H1 (cell line): ENCODE data around the gene SCN3B. TPM values are rescaled to one million over a fixed set of nuclear protein-coding genes. Genes with fewer than 3 reads are reported as not detected.

Source experiments
- CTCF ChIA-PET: fragments of 300-600 bp; sonication (Branson Sonifier 250); formaldehyde crosslinking; loops from one replicate; lab custom pipeline; 2021; ENCODE audit not compliant: partially characterized antibody; lab: Charles Lee
- POLR2A ChIA-PET: fragments of 300-600 bp; sonication (Branson Sonifier 250); formaldehyde crosslinking; loops from one replicate; lab custom pipeline; 2021; ENCODE audit warnings: inconsistent platforms; ENCODE audit not compliant: partially characterized antibody; lab: Charles Lee
- DNase-seq, 2 experiments: peaks; one replicate each; pipeline versions ENCODE4 v3.0.0 to v3.0.0-alpha.2; 2010 to 2022; ENCODE audit warnings: low spot score in 2 of 2, low read depth in 1 of 2, mixed read lengths in 1 of 2
- FAIRE-seq: peaks from 2 replicates; lab custom pipeline; 2011; peaks lifted over from hg19 to GRCh38; lab: Jason Lieb, UNC
- H2AFZ ChIP-seq: 2 replicates; pipeline ENCODE4 v1.8.1; 2012; ENCODE audit warnings: low read length, inconsistent platforms
- H2AK5ac ChIP-seq: 2 replicates; pipeline ENCODE4 v1.6.1; 2013; ENCODE audit warnings: low read depth, low read length
- H2BK120ac ChIP-seq: replicated peaks from 2 replicates; pipeline ENCODE3; 2013; ENCODE audit warnings: low read depth, low read length, inconsistent platforms
- H2BK12ac ChIP-seq: 2 replicates; pipeline ENCODE4 v1.6.1; 2013; ENCODE audit warnings: low read depth, low read length
- H2BK15ac ChIP-seq: 2 replicates; pipeline ENCODE4 v1.6.1; 2013; ENCODE audit warnings: low read length
- H2BK20ac ChIP-seq: 2 replicates; pipeline ENCODE4 v1.6.1; 2013; ENCODE audit warnings: low read length
- H2BK5ac ChIP-seq: 2 replicates; pipeline ENCODE4 v1.6.1; 2013; ENCODE audit warnings: low read depth, low read length
- H3K14ac ChIP-seq: 2 replicates; pipeline ENCODE4 v1.6.1; 2013; ENCODE audit warnings: inconsistent platforms; ENCODE audit not compliant: insufficient read length
- H3K18ac ChIP-seq: 2 replicates; pipeline ENCODE4 v1.6.1; 2013; ENCODE audit warnings: low read length; ENCODE audit errors: extremely low read depth
- H3K23ac ChIP-seq: 2 replicates; pipeline ENCODE4 v1.6.1; 2013; ENCODE audit warnings: inconsistent platforms; ENCODE audit not compliant: insufficient read length
- H3K23me2 ChIP-seq: 2 replicates; pipeline ENCODE4 v1.6.1; 2013; ENCODE audit warnings: low read depth, low read length
- H3K27ac ChIP-seq: 2 replicates; pipeline ENCODE4 v1.6.1; 2011; ENCODE audit warnings: low read depth, low read length, inconsistent platforms
- H3K27me3 ChIP-seq, 4 experiments: replicated peaks in 1 of 4; 1 replicate in 1 of 4; 2 replicates in 3 of 4; pipeline versions ENCODE4 v1.6.1 to v1.8.1; 2011 to 2013; ENCODE audit warnings: low read length in 3 of 4, mild to moderate bottlenecking in 3 of 4, inconsistent platforms in 2 of 4, mixed read lengths in 2 of 4, moderate library complexity in 1 of 4; ENCODE audit not compliant: control insufficient read depth in 3 of 4, insufficient read depth in 3 of 4; ENCODE audit errors: extremely low read depth in 1 of 4
- H3K36me3 ChIP-seq, 4 experiments: 2 replicates each; pipeline versions ENCODE4 v1.6.1 to v1.8.1; 2011 to 2013; ENCODE audit warnings: mild to moderate bottlenecking in 4 of 4, low read length in 3 of 4, moderate library complexity in 2 of 4, control low read depth in 1 of 4, inconsistent platforms in 1 of 4; ENCODE audit not compliant: insufficient read depth in 4 of 4, control insufficient read depth in 2 of 4
- H3K4ac ChIP-seq: replicated peaks from 2 replicates; pipeline ENCODE3; 2013; ENCODE audit warnings: low read length, low read depth, mixed read lengths, inconsistent platforms; ENCODE audit not compliant: insufficient read length
- H3K4me1 ChIP-seq, 4 experiments: replicated peaks in 1 of 4; 1 replicate in 1 of 4; 2 replicates in 3 of 4; pipeline versions ENCODE4 v1.6.1 to v1.8.1; 2011 to 2013; ENCODE audit warnings: low read length in 3 of 4, inconsistent platforms in 2 of 4, mixed read lengths in 1 of 4; ENCODE audit not compliant: insufficient read depth in 4 of 4, control insufficient read depth in 3 of 4
- H3K4me2 ChIP-seq, 2 experiments: 2 replicates each; pipeline versions ENCODE4 v1.6.1 to v1.8.1; 2011 to 2013; ENCODE audit warnings: low read depth in 2 of 2, low read length in 2 of 2, control low read depth in 1 of 2, inconsistent platforms in 1 of 2, mild to moderate bottlenecking in 1 of 2; ENCODE audit not compliant: insufficient read depth in 1 of 2
- H3K4me3 ChIP-seq, 4 experiments: fragments of 200-600, 300-600 bp in 1 of 4; sonication (generic), shearing (Covaris generic), sonication (Bioruptor Twin) in 1 of 4; 2 replicates each; pipeline versions ENCODE4 v1.5.1 to v1.8.1; 2011 to 2016; ENCODE audit warnings: low read length in 4 of 4, low read depth in 3 of 4, control low read depth in 2 of 4, inconsistent platforms in 2 of 4, mild to moderate bottlenecking in 2 of 4, mixed read lengths in 1 of 4, moderate library complexity in 1 of 4; ENCODE audit not compliant: insufficient read depth in 2 of 4; ENCODE audit errors: extremely low read depth in 1 of 4
- H3K56ac ChIP-seq: replicated peaks from 2 replicates; pipeline ENCODE3; 2013; ENCODE audit warnings: low read depth, mild to moderate bottlenecking, mixed read lengths, low read length, inconsistent platforms; ENCODE audit not compliant: insufficient read length
- H3K79me1 ChIP-seq: 2 replicates; pipeline ENCODE4 v1.6.1; 2013; ENCODE audit warnings: low read depth, low read length, control low read depth
- H3K79me2 ChIP-seq, 2 experiments: 2 replicates each; pipeline versions ENCODE4 v1.6.1 to v1.8.1; 2012 to 2013; ENCODE audit warnings: low read length in 2 of 2, mild to moderate bottlenecking in 2 of 2, inconsistent platforms in 1 of 2; ENCODE audit not compliant: insufficient read depth in 2 of 2, control insufficient read depth in 1 of 2
- H3K9ac ChIP-seq, 4 experiments: replicated peaks in 1 of 4; 1 replicate in 1 of 4; 2 replicates in 3 of 4; pipeline versions ENCODE4 v1.6.1 to v1.8.1; 2011 to 2013; ENCODE audit warnings: low read depth in 3 of 4, low read length in 3 of 4, control low read depth in 2 of 4, mild to moderate bottlenecking in 2 of 4, moderate library complexity in 2 of 4, inconsistent platforms in 1 of 4; ENCODE audit errors: extremely low read depth in 1 of 4
- H3K9me3 ChIP-seq, 2 experiments: 2 replicates each; pipeline versions ENCODE4 v1.6.1 to v1.8.1; 2012 to 2013; ENCODE audit warnings: mild to moderate bottlenecking in 2 of 2, moderate library complexity in 2 of 2, control low read depth in 1 of 2, inconsistent platforms in 1 of 2, low read depth in 1 of 2, low read length in 1 of 2, mixed read lengths in 1 of 2; ENCODE audit not compliant: insufficient read depth in 2 of 2
- H4K20me1 ChIP-seq, 2 experiments: replicated peaks in 1 of 2; 2 replicates each; pipeline versions ENCODE3 to v1.8.1; 2011 to 2013; ENCODE audit warnings: inconsistent platforms in 2 of 2, low read length in 2 of 2, mild to moderate bottlenecking in 1 of 2; ENCODE audit not compliant: insufficient read depth in 2 of 2, control insufficient read depth in 1 of 2
- H4K5ac ChIP-seq: 2 replicates; pipeline ENCODE4 v1.6.1; 2013; ENCODE audit warnings: low read length, low read depth, mixed read lengths, inconsistent platforms; ENCODE audit not compliant: insufficient read length
- H4K8ac ChIP-seq: 2 replicates; pipeline ENCODE4 v1.8.0; 2013; ENCODE audit warnings: mild to moderate bottlenecking, moderate library complexity, low read length, inconsistent platforms; ENCODE audit not compliant: insufficient read depth; ENCODE audit errors: extremely low read depth
- H4K91ac ChIP-seq: replicated peaks from 2 replicates; pipeline ENCODE3; 2013; ENCODE audit warnings: low read length, mixed read lengths, inconsistent platforms; ENCODE audit not compliant: insufficient read length
- ASH2L ChIP-seq: fragments of 200-600, 300-600 bp; sonication (generic); IDR thresholded peaks from one replicate; pipeline ENCODE4 v1.7.1; 2017; ENCODE audit warnings: low read length
- EP300 ChIP-seq, 2 experiments: IDR thresholded peaks; 1 replicate in 1 of 2; 2 replicates in 1 of 2; pipeline ENCODE4 v1.6.1; 2011 to 2012; ENCODE audit warnings: low read depth in 2 of 2, low read length in 2 of 2, mild to moderate bottlenecking in 2 of 2, borderline replicate concordance in 1 of 2, inconsistent platforms in 1 of 2, moderate library complexity in 1 of 2
- GABPA ChIP-seq: IDR thresholded peaks from 2 replicates; pipeline ENCODE4 v1.6.1; 2011; ENCODE audit warnings: mild to moderate bottlenecking, low read length, moderate library complexity, borderline replicate concordance; ENCODE audit not compliant: insufficient read depth
- MAFK ChIP-seq: IDR thresholded peaks from 2 replicates; pipeline ENCODE4 v1.6.1; 2012; ENCODE audit warnings: low read depth, mild to moderate bottlenecking, improper control_type of control experiment, low read length
- POLR2AphosphoS5 ChIP-seq: IDR thresholded peaks from 2 replicates; pipeline ENCODE4 v1.6.1; 2011; ENCODE audit warnings: low read depth, low read length
- RAD21 ChIP-seq, 2 experiments: IDR thresholded peaks in 1 of 2; conservative IDR thresholded peaks in 1 of 2; 2 replicates each; pipeline ENCODE4 v1.6.1; 2011; ENCODE audit warnings: low read depth in 2 of 2, low read length in 2 of 2, improper control_type of control experiment in 1 of 2, inconsistent platforms in 1 of 2, mild to moderate bottlenecking in 1 of 2, moderate library complexity in 1 of 2
- SRF ChIP-seq: IDR thresholded peaks from 2 replicates; pipeline ENCODE4 v1.6.1; 2011; ENCODE audit warnings: mild to moderate bottlenecking, low read depth, low read length, moderate library complexity
- TCF12 ChIP-seq: IDR thresholded peaks from 2 replicates; pipeline ENCODE4 v1.6.1; 2011; ENCODE audit warnings: low read depth, mild to moderate bottlenecking, low read length
- TEAD4 ChIP-seq: IDR thresholded peaks from 2 replicates; pipeline ENCODE4 v1.6.1; 2012; ENCODE audit warnings: low read depth, low read length, inconsistent platforms, mixed read lengths
- WGBS, 2 experiments: shearing (Covaris generic) in 1 of 2; methylation state at CpG; one replicate each; pipeline versions ENCODE4 v1.1.6 to v1.1.7; 2013 to 2015; ENCODE audit warnings: low lambda C conversion rate in 2 of 2, mixed read lengths in 2 of 2, inconsistent platforms in 1 of 2, low coverage in 1 of 2, missing lambda C conversion rate in 1 of 2; ENCODE audit not compliant: insufficient replicate concordance in 2 of 2, insufficient coverage in 1 of 2, insufficient read length in 1 of 2; ENCODE audit errors: extremely low coverage in 1 of 2, missing lambda C conversion rate in 1 of 2; 5-methylcytosine and 5-hydroxymethylcytosine counted together
- polyA plus RNA-seq, 7 experiments: library from polyadenylated mRNA; depleted of rRNA in 3 of 7; stranded (reverse) in 5 of 7; unstranded in 2 of 7; fragments of >200 nt in 5 of 7; fragments of 200-250 nt in 2 of 7; gene quantifications; 1 replicate in 5 of 7; 2 replicates in 1 of 7; 4 replicates in 1 of 7; pipeline versions ENCODE4 v1.2.1 to v1.2.3, GENCODE V29; 2011 to 2013; ENCODE audit warnings: missing spikeins in 2 of 7, mixed read lengths in 2 of 7
- total RNA-seq: library from RNA; stranded (reverse); fragmentation: NEBNext Ultra II Directional; extraction: Animal tissue kit (Norgen Biotek cat#: 25700); gene quantifications from 2 replicates; pipeline ENCODE4 v1.2.1, GENCODE V29; 2021
- TF ChIP-seq, protein P1 (sequence below): IDR thresholded peaks from 2 replicates; pipeline ENCODE4 v1.6.1; 2011; ENCODE audit warnings: low read depth, mild to moderate bottlenecking, low read length; ENCODE audit not compliant: insufficient read depth

The SCN3B gene
- total and polyA plus RNA-seq, 2 of the 8 experiments (the other 6 are each of a cell fraction or from before 2014, with no cell fraction given), result 0.67 to 1.1 TPM

DNA sequence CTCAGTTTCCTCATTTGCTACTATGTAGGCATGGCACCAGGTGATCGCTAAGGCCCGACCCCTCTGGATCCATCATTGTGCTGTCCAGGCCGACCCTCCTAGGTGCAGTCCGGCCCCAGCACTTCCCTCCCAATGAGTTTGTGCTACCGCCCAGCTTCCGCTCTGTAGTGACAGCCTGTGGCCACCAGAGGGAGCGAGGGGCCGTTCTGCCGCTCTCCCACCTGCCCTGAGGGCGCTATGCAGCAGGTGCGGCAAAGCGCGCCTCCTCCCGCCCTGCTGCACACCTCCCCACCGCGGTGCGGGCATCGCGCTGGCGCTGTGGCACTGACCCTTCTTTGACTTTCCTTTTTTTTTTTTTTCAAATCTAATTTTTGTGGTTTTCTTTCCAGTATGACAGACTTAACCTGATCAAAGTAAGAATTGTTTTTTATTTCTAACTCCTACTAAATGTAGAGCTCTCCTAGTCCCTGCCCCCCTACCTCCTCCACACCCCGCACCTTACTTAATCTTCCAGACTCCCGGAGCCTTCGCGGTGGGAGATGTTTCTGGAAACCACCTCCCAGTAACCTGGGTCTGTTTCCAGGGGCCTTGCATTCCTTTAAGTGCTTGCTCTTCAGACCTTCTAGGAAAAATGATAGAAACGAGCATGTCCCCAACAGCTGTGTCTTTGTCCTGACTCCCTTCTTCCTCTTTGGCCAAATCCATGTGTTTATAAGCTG, 73.7 kb downstream of the SCN3B start:
- Histone ChIP-seq H3K56ac (no peak overlapping the region), H3K4me2 (peak overlapping the region in 1 of 2 experiments; percentile 33; a peak in 1 of 4 replicates), H3K18ac (no peak overlapping the region), H4K5ac (no peak overlapping the region), H3K79me1 (0 out of 2 replicates have a peak, but pooled peaks cover 5% of the 10 kb centered on the region), H4K20me1 (peaks cover 0 to 7% of the 10 kb centered on the region in 2 experiments), H2BK20ac (no peak overlapping the region), H3K14ac (no peak overlapping the region), H2AFZ (no peak overlapping the region), H3K9ac (no peak overlapping the region), H2AK5ac (no peak overlapping the region), H3K4me3 (peak overlapping the region in 1 of 4 experiments; percentile 31; a peak in 1 of 8 replicates), H3K36me3 (no peaks in the 10 kb centered on the region; a peak in 1 of 8 replicates), H3K23ac (no peak overlapping the region), H3K4ac (no peak overlapping the region), H3K4me1 (peaks cover 0 to 10% (median 2%) of the 10 kb centered on the region in 4 experiments; a peak in 5 of 7 replicates), H2BK5ac (no peak overlapping the region), H2BK120ac (no peak overlapping the region), H3K9me3 (no peaks in the 10 kb centered on the region), H3K27ac (no peak overlapping the region), H3K23me2 (peaks cover 4% of the 10 kb centered on the region; the same call in 1 of the 2 replicates), H3K79me2 (no peaks in the 10 kb centered on the region), H2BK12ac (no peak overlapping the region), H2BK15ac (no peak overlapping the region), H4K91ac (no peak overlapping the region), H4K8ac (no peak overlapping the region), H3K27me3 (no peaks in the 10 kb centered on the region; a peak in 1 of 7 replicates)
- ChIA-PET POLR2A (no interaction called here), CTCF (interaction anchor here (0.5 to 4.7 kb wide), 58 partner anchors 8 to 747 kb away, joined by 3 to 43 read pairs (median 5); no protein-coding TSS in a partner anchor)
- FAIRE-seq (peak; percentile 36), DNase-seq (peak; percentile 67 to 87)
- WGBS, 2 experiments, result 22% methylated on average over 25 of the region's 25 CpGs; no CpG with 5 or more reads in 1 of the 2 experiments
- TF ChIP-seq EP300 (IDR thresholded peaks at IDR 0.05; ENCODE audit: borderline replicate concordance in 1 of 2, low read depth in 2 of 2, low read length in 2 of 2), result peak in 1 of 2 experiments; percentile 27; a peak in 1 of 3 replicates
- TF ChIP-seq POLR2AphosphoS5, result 0 out of 2 replicates have a peak, but pooled peaks have one; percentile 19
- peak; percentile 93 for TF ChIP-seq TCF12
- peak; percentile 65 for TF ChIP-seq TEAD4
- TF ChIP-seq, protein P1, sequence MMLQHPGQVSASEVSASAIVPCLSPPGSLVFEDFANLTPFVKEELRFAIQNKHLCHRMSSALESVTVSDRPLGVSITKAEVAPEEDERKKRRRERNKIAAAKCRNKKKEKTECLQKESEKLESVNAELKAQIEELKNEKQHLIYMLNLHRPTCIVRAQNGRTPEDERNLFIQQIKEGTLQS, result peak; percentile 50; the same call in 1 of the 2 replicates
- peak; percentile 17 for TF ChIP-seq ASH2L
- TF ChIP-seq RAD21 (IDR thresholded peaks at IDR 0.05 in 1 of 2, conservative IDR thresholded peaks at IDR 0.05 in 1 of 2; ENCODE audit: low read depth in 2 of 2, low read length in 2 of 2), result peak; percentile 74 to 80
- TF ChIP-seq GABPA, result peak; percentile 51; the same call in 1 of the 2 replicates
- no peak for TF ChIP-seq MAFK
- no peak for TF ChIP-seq SRF
